Mesendoderm (in vitro differentiated cells): ENCODE data around the gene AMER3.

ENCODE experiments used
- DNase-seq: peaks from one replicate; pipeline ENCODE4 v3.0.0; 2013
- H2AK5ac ChIP-seq: 2 replicates; pipeline ENCODE4 v1.6.1; 2013; ENCODE audit warnings: low read length, inconsistent platforms
- H2BK120ac ChIP-seq: 2 replicates; pipeline ENCODE4 v1.6.1; 2013; ENCODE audit warnings: low read depth, mild to moderate bottlenecking, low read length, moderate library complexity, mixed read lengths
- H2BK15ac ChIP-seq: replicated peaks from 2 replicates; pipeline ENCODE4 v1.6.1; 2013; ENCODE audit warnings: low read depth, mild to moderate bottlenecking, moderate library complexity
- H2BK5ac ChIP-seq: 2 replicates; pipeline ENCODE4 v1.6.1; 2013; ENCODE audit warnings: low read length, inconsistent platforms
- H3K18ac ChIP-seq: 2 replicates; pipeline ENCODE4 v1.6.1; 2013; ENCODE audit warnings: mild to moderate bottlenecking, low read length, mixed read lengths
- H3K23ac ChIP-seq: one replicate; pipeline ENCODE4 v1.6.1; 2013; ENCODE audit warnings: low read length
- H3K27ac ChIP-seq: 2 replicates; pipeline ENCODE4 v1.5.1; 2013; ENCODE audit warnings: low read depth, mild to moderate bottlenecking, inconsistent platforms, low read length, moderate library complexity
- H3K27me3 ChIP-seq: 2 replicates; pipeline ENCODE4 v1.6.1; 2013; ENCODE audit warnings: low read length, control low read depth, mild to moderate bottlenecking, inconsistent platforms; ENCODE audit not compliant: insufficient read depth, poor library complexity
- H3K36me3 ChIP-seq: 2 replicates; pipeline ENCODE4 v1.6.1; 2013; ENCODE audit warnings: low read length, inconsistent platforms; ENCODE audit not compliant: control insufficient read depth, insufficient read depth
- H3K4ac ChIP-seq: one replicate; pipeline ENCODE4 v1.6.1; 2013; ENCODE audit warnings: low read depth, mild to moderate bottlenecking, low read length, moderate library complexity
- H3K4me1 ChIP-seq: 2 replicates; pipeline ENCODE4 v1.6.1; 2013; ENCODE audit warnings: low read depth, low read length, inconsistent platforms; ENCODE audit not compliant: control insufficient read depth
- H3K4me2 ChIP-seq: 2 replicates; pipeline ENCODE4 v1.6.1; 2013; ENCODE audit warnings: low read length
- H3K4me3 ChIP-seq: 2 replicates; pipeline ENCODE4 v1.5.1; 2013; ENCODE audit warnings: mild to moderate bottlenecking, low read length
- H3K56ac ChIP-seq: one replicate; pipeline ENCODE4 v1.6.1; 2013; ENCODE audit warnings: low read length
- H3K79me1 ChIP-seq: 2 replicates; pipeline ENCODE4 v1.6.1; 2013; ENCODE audit warnings: low read length, inconsistent platforms
- H3K79me2 ChIP-seq: 2 replicates; pipeline ENCODE4 v1.6.1; 2013; ENCODE audit warnings: mild to moderate bottlenecking, low read length; ENCODE audit not compliant: control insufficient read depth, insufficient read depth
- H3K9ac ChIP-seq: 2 replicates; pipeline ENCODE4 v1.6.1; 2013; ENCODE audit warnings: low read length, inconsistent platforms
- H4K5ac ChIP-seq: one replicate; pipeline ENCODE4 v1.6.1; 2013; ENCODE audit warnings: low read length
- H4K8ac ChIP-seq: one replicate; pipeline ENCODE4 v1.6.1; 2013; ENCODE audit warnings: low read depth, mild to moderate bottlenecking, control low read depth, low read length, moderate library complexity
- WGBS: extraction: QIAGEN DNeasy Blood & Tissue Kit; methylation state at CpG from one replicate; pipeline ENCODE4 v1.1.7; 2013; ENCODE audit warnings: low lambda C conversion rate, missing lambda C conversion rate; ENCODE audit not compliant: insufficient coverage; ENCODE audit errors: extremely low coverage; 5-methylcytosine and 5-hydroxymethylcytosine counted together

The AMER3 gene

GRCh38 chr2:130808482-130809268 is 53.3 kb downstream of the AMER3 start:
- H4K8ac ChIP-seq, result no peak overlapping the region
- no peaks in the 10 kb centered on the region for H3K79me2 ChIP-seq
- H3K4me2 ChIP-seq, result no peak overlapping the region
- peak; percentile 55 for DNase-seq
- no peak overlapping the region for H3K27ac ChIP-seq
- H3K18ac ChIP-seq, result no peak overlapping the region
- no peak overlapping the region for H3K23ac ChIP-seq
- H3K27me3 ChIP-seq, result no peaks in the 10 kb centered on the region
- no peaks in the 10 kb centered on the region for H3K36me3 ChIP-seq
- WGBS, result no CpG with 5 or more reads among the region's 12 CpGs
- H3K4me1 ChIP-seq, result no peaks in the 10 kb centered on the region
- no peak overlapping the region for H2BK15ac ChIP-seq
- H3K4ac ChIP-seq, result no peak overlapping the region
- no peak overlapping the region for H3K56ac ChIP-seq
- no peak overlapping the region for H3K4me3 ChIP-seq
- H4K5ac ChIP-seq, result no peak overlapping the region
- H3K9ac ChIP-seq, result no peak overlapping the region
- H2BK5ac ChIP-seq, result no peak overlapping the region
- H2AK5ac ChIP-seq, result no peak overlapping the region
- H2BK120ac ChIP-seq, result no peak overlapping the region
- H3K79me1 ChIP-seq, result no peaks in the 10 kb centered on the region

- H4K8ac ChIP-seq, result no peak overlapping the region
- no peak overlapping the region for H2BK5ac ChIP-seq
- H3K23ac ChIP-seq, result no peak overlapping the region
- H3K4me1 ChIP-seq, result no peaks in the 10 kb centered on the region
- no peak overlapping the region for H4K5ac ChIP-seq
- no CpG with 5 or more reads among the region's 7 CpGs for WGBS
- H3K4me2 ChIP-seq, result no peak overlapping the region
- H3K79me1 ChIP-seq, result no peaks in the 10 kb centered on the region
- H2BK15ac ChIP-seq, result no peak overlapping the region
- no peak overlapping the region for H3K4ac ChIP-seq
- H3K4me3 ChIP-seq, result no peak overlapping the region
- no peak overlapping the region for H3K9ac ChIP-seq
- no peak for DNase-seq
- no peak overlapping the region for H3K56ac ChIP-seq
- H3K18ac ChIP-seq, result no peak overlapping the region
- no peak overlapping the region for H2AK5ac ChIP-seq
- no peaks in the 10 kb centered on the region for H3K27me3 ChIP-seq
- no peak overlapping the region for H3K27ac ChIP-seq
- no peaks in the 10 kb centered on the region for H3K79me2 ChIP-seq
- H2BK120ac ChIP-seq, result no peak overlapping the region
- H3K36me3 ChIP-seq, result no peaks in the 10 kb centered on the region
These were observed 55.1 kb downstream of the AMER3 start for GRCh38 chr2:130810490-130810889.

GRCh38 chr2:130813722-130814121 is 58.4 kb downstream of the AMER3 start:
- no peak overlapping the region for H4K5ac ChIP-seq
- H2BK5ac ChIP-seq, result no peak overlapping the region
- H2AK5ac ChIP-seq, result no peak overlapping the region
- H3K9ac ChIP-seq, result no peak overlapping the region
- H3K79me2 ChIP-seq, result no peaks in the 10 kb centered on the region
- WGBS, result no CpG with 5 or more reads among the region's 5 CpGs
- no peak overlapping the region for H2BK15ac ChIP-seq
- H4K8ac ChIP-seq, result no peak overlapping the region
- H3K23ac ChIP-seq, result no peak overlapping the region
- H2BK120ac ChIP-seq, result no peak overlapping the region
- H3K36me3 ChIP-seq, result no peaks in the 10 kb centered on the region
- H3K27me3 ChIP-seq, result no peaks in the 10 kb centered on the region
- no peak for DNase-seq
- H3K18ac ChIP-seq, result no peak overlapping the region
- H3K4me3 ChIP-seq, result no peak overlapping the region
- no peaks in the 10 kb centered on the region for H3K4me1 ChIP-seq
- H3K4me2 ChIP-seq, result no peak overlapping the region
- H3K27ac ChIP-seq, result no peak overlapping the region
- no peak overlapping the region for H3K56ac ChIP-seq
- H3K79me1 ChIP-seq, result no peaks in the 10 kb centered on the region
- no peak overlapping the region for H3K4ac ChIP-seq

GRCh38 chr2:130814931-130815680 is 59.8 kb downstream of the AMER3 start:
- Histone ChIP-seq H3K9ac (no peak overlapping the region), H3K4ac (no peak overlapping the region), H2BK15ac (no peak overlapping the region), H3K36me3 (no peaks in the 10 kb centered on the region), H3K4me2 (no peak overlapping the region), H3K4me3 (no peak overlapping the region), H4K5ac (no peak overlapping the region), H3K4me1 (peaks cover 2% of the 10 kb centered on the region), H2AK5ac (no peak overlapping the region), H2BK5ac (no peak overlapping the region), H3K79me1 (no peaks in the 10 kb centered on the region), H3K56ac (no peak overlapping the region), H3K23ac (no peak overlapping the region), H3K18ac (no peak overlapping the region), H3K27ac (no peak overlapping the region), H4K8ac (no peak overlapping the region), H3K27me3 (no peaks in the 10 kb centered on the region), H2BK120ac (no peak overlapping the region), H3K79me2 (no peaks in the 10 kb centered on the region)
- no peak for DNase-seq
- no CpG with 5 or more reads among the region's 15 CpGs for whole genome bisulfite sequencing
